Activated T-helper 1 cell treated with anti-CD3 and anti-CD28 coated beads, Interleukin-12 subunit alpha, Interleukin-12 subunit beta, Interleukin-2, Interleukin-4 antibody, amounts not matched to agents 30 ng/mL and 10 ng/mL and 1 ng/mL, durations not matched to agents 14 hours and 24 hours and 36 hours (primary cell): ENCODE results near the gene CCDC127. TPM values are rescaled to one million over a fixed set of nuclear protein-coding genes. Genes with fewer than 3 reads are reported as not detected.
"Not testable (repeated sequence)": the region's sequence is repeated elsewhere in the genome, so short reads cannot be mapped to it uniquely, and the experiment has no call there.

Experiments used
- DNase-seq: peaks from one replicate; pipeline ENCODE4 v3.0.0; 2021; ENCODE audit warnings: low spot score
- H3K27ac Mint-ChIP-seq: one replicate; pipeline ENCODE4 v1.8.0; 2021; ENCODE audit warnings: mild to moderate bottlenecking, mixed read lengths
- H3K27me3 Mint-ChIP-seq: one replicate; pipeline ENCODE4 v1.8.0; 2022; ENCODE audit warnings: mild to moderate bottlenecking, moderate library complexity, mixed read lengths; ENCODE audit not compliant: insufficient read depth
- H3K36me3 Mint-ChIP-seq: one replicate; pipeline ENCODE4 v1.8.0; 2021; ENCODE audit warnings: low read depth, mixed read lengths
- H3K4me1 Mint-ChIP-seq: one replicate; pipeline ENCODE4 v1.8.0; 2021; ENCODE audit warnings: low read depth, mixed read lengths
- H3K4me3 Mint-ChIP-seq: one replicate; pipeline ENCODE4 v1.8.0; 2021; ENCODE audit warnings: mild to moderate bottlenecking, moderate library complexity, mixed read lengths
- H3K9me3 Mint-ChIP-seq: one replicate; pipeline ENCODE4 v1.8.0; 2021; ENCODE audit warnings: mixed read lengths
- intact Hi-C: fragments of 100-400 bp; cut with micrococcal nuclease; formaldehyde crosslinking; loops from one replicate; pipeline ENCODE4 v1.15.1; 2024
- total RNA-seq: library from RNA; stranded (reverse); gene quantifications from 2 replicates; pipeline ENCODE4 v1.2.3, GENCODE V29; 2022

The CCDC127 gene
- total RNA-seq: 9.5 and 10.9 TPM in 2 replicates

GRCh38 chr5:217494-218456 is at the start of gene CCDC127, which contains the start of gene SDHA:
TSS of gene CCDC127 (minus strand) at chr5:218153. CDS start at chr5:216849, 1,304 bp downstream.
TSS of gene SDHA (plus strand) at chr5:218320. CDS start at chr5:218356, 36 bp downstream.
- peaks cover 59% of the 10 kb centered on the region for H3K4me1 Mint-ChIP-seq
- DNase-seq: peak; percentile 99
- intact Hi-C loops: loop anchor here (2.0 to 5.0 kb wide), 3 partner anchors 175 to 245 kb away; partner anchors contain the start of gene EXOC3
- peaks cover 20% of the 10 kb centered on the region for H3K36me3 Mint-ChIP-seq
- not testable (repeated sequence) for H3K27me3 Mint-ChIP-seq, H3K9me3 Mint-ChIP-seq
- H3K27ac Mint-ChIP-seq: peak within 1 kb of the TSS; percentile 94
- H3K4me3 Mint-ChIP-seq: peak within 1 kb of the TSS; percentile 96

GRCh38 chr5:267716-268115 is 49.8 kb upstream of the CCDC127 start:
- peaks cover 27% of the 10 kb centered on the region for H3K36me3 Mint-ChIP-seq
- no peak overlapping the region for H3K4me3 Mint-ChIP-seq
- DNase-seq: no peak

GRCh38 chr5:266311-267026 is 48.5 kb upstream of the CCDC127 start:
- H3K4me1 Mint-ChIP-seq, H3K27me3 Mint-ChIP-seq, H3K9me3 Mint-ChIP-seq, intact Hi-C loops, DNase-seq: not testable (repeated sequence)
- Mint-ChIP-seq H3K4me3 (peak overlapping the region; percentile 20), H3K36me3 (peaks cover 29% of the 10 kb centered on the region), H3K27ac (peak overlapping the region; percentile 74)

More at GRCh38 chr5:267716-268115, 49.8 kb upstream of the CCDC127 start:
- Mint-ChIP-seq H3K9me3 (no peaks in the 10 kb centered on the region), H3K4me1 (peaks cover 16% of the 10 kb centered on the region), H3K27me3 (no peaks in the 10 kb centered on the region), H3K27ac (peak overlapping the region; percentile 40)
- intact Hi-C loops: no loop called here

- Mint-ChIP-seq H3K27ac (peak overlapping the region; percentile 73), H3K36me3 (peaks cover 27% of the 10 kb centered on the region), H3K4me3 (no peak overlapping the region), H3K4me1 (peaks cover 9% of the 10 kb centered on the region), H3K9me3 (no peaks in the 10 kb centered on the region), H3K27me3 (no peaks in the 10 kb centered on the region)
- intact Hi-C loops: no loop called here
- DNase-seq: no peak
Observed at GRCh38 chr5:264338-264737, 46.4 kb upstream of the CCDC127 start.

GRCh38 chr5:263275-263974 is 45.5 kb upstream of the CCDC127 start:
- H3K36me3 Mint-ChIP-seq: peaks cover 31% of the 10 kb centered on the region
- H3K4me3 Mint-ChIP-seq, intact Hi-C loops, H3K27me3 Mint-ChIP-seq, DNase-seq, H3K9me3 Mint-ChIP-seq, H3K27ac Mint-ChIP-seq, H3K4me1 Mint-ChIP-seq: not testable (repeated sequence)

GRCh38 chr5:257148-257547 is 39.2 kb upstream of the CCDC127 start:
- intact Hi-C loops: no loop called here
- Mint-ChIP-seq H3K27me3 (no peaks in the 10 kb centered on the region), H3K27ac (no peak overlapping the region), H3K9me3 (no peaks in the 10 kb centered on the region), H3K4me3 (no peak overlapping the region), H3K36me3 (peaks cover 49% of the 10 kb centered on the region), H3K4me1 (no peaks in the 10 kb centered on the region)
- no peak for DNase-seq

GRCh38 chr5:256347-256746 is 38.4 kb upstream of the CCDC127 start:
- DNase-seq, H3K27me3 Mint-ChIP-seq, intact Hi-C loops, H3K27ac Mint-ChIP-seq, H3K4me3 Mint-ChIP-seq, H3K9me3 Mint-ChIP-seq, H3K4me1 Mint-ChIP-seq: not testable (repeated sequence)
- H3K36me3 Mint-ChIP-seq: peaks cover 50% of the 10 kb centered on the region

- H3K27ac Mint-ChIP-seq, intact Hi-C loops, H3K4me3 Mint-ChIP-seq, DNase-seq, H3K4me1 Mint-ChIP-seq, H3K9me3 Mint-ChIP-seq, H3K27me3 Mint-ChIP-seq: not testable (repeated sequence)
- H3K36me3 Mint-ChIP-seq: peaks cover 51% of the 10 kb centered on the region
Observed at GRCh38 chr5:255116-255515, 37.2 kb upstream of the CCDC127 start.

- H3K4me1 Mint-ChIP-seq, intact Hi-C loops, DNase-seq, H3K27me3 Mint-ChIP-seq, H3K9me3 Mint-ChIP-seq, H3K4me3 Mint-ChIP-seq, H3K27ac Mint-ChIP-seq: not testable (repeated sequence)
- H3K36me3 Mint-ChIP-seq: peaks cover 56% of the 10 kb centered on the region
Observed at GRCh38 chr5:254322-254721, 36.4 kb upstream of the CCDC127 start.

GRCh38 chr5:252546-252945 is 34.6 kb upstream of the CCDC127 start:
- Mint-ChIP-seq H3K36me3 (peaks cover 60% of the 10 kb centered on the region), H3K4me3 (no peak overlapping the region), H3K27me3 (no peaks in the 10 kb centered on the region), H3K9me3 (no peaks in the 10 kb centered on the region), H3K4me1 (no peaks in the 10 kb centered on the region), H3K27ac (peak overlapping the region; percentile 3)
- intact Hi-C loops: no loop called here
- no peak for DNase-seq

- H3K27ac Mint-ChIP-seq, intact Hi-C loops, H3K9me3 Mint-ChIP-seq, H3K4me3 Mint-ChIP-seq, DNase-seq, H3K27me3 Mint-ChIP-seq, H3K4me1 Mint-ChIP-seq: not testable (repeated sequence)
- peaks cover 57% of the 10 kb centered on the region for H3K36me3 Mint-ChIP-seq
Observed at GRCh38 chr5:251975-252374, 34.0 kb upstream of the CCDC127 start.

GRCh38 chr5:251538-251937 is 33.6 kb upstream of the CCDC127 start:
- H3K4me3 Mint-ChIP-seq, intact Hi-C loops, H3K4me1 Mint-ChIP-seq, H3K9me3 Mint-ChIP-seq, DNase-seq, H3K27me3 Mint-ChIP-seq, H3K27ac Mint-ChIP-seq: not testable (repeated sequence)
- peaks cover 53% of the 10 kb centered on the region for H3K36me3 Mint-ChIP-seq
